Naive thymus-derived CD8-positive, alpha-beta T cell (primary cell): ENCODE measurements around the gene NFIB. TPM values are rescaled to one million over a fixed set of nuclear protein-coding genes. Genes with fewer than 3 reads are reported as not detected.
A peak's percentile ranks its signal among the peaks of the same experiment; 100 is the strongest.

ENCODE experiments used
- ATAC-seq, 2 donors: fragments of 150-1000 bp; cut with Tn5 transposase in 1 of 2; sonication (Bioruptor Pico), chemical (Tn5 transposase) in 1 of 2; 1 replicate in 1 of 2; 2 replicates in 1 of 2; pipeline ENCODE4 v1.10.0; 2021; ENCODE audit warnings: mild to moderate bottlenecking in 2 of 2, moderate library complexity in 2 of 2
- POLR2A ChIA-PET: fragments of 350-600 bp; sonication (Branson Sonifier 250); formaldehyde crosslinking; loops from one replicate; lab custom pipeline; 2021; ENCODE audit warnings: antibody characterized with exemption; lab: Charles Lee
- DNase-seq, 10 donors: peaks; one replicate each; pipeline versions ENCODE4 v3.0.0 to v3.0.0-alpha.2; 2020 to 2022
- H3K27ac Mint-ChIP-seq, 10 donors: one replicate each; pipeline ENCODE4 v1.8.0; 2020 to 2022; ENCODE audit warnings: mild to moderate bottlenecking in 10 of 10, mixed read lengths in 10 of 10, moderate library complexity in 4 of 10, inconsistent platforms in 1 of 10
- H3K27me3 Mint-ChIP-seq, 5 donors: one replicate each; pipeline ENCODE4 v1.8.0; 2021 to 2022; ENCODE audit warnings: mixed read lengths in 5 of 5
- H3K36me3 Mint-ChIP-seq, 3 donors: one replicate each; pipeline ENCODE4 v1.8.0; 2020 to 2022; ENCODE audit warnings: mixed read lengths in 3 of 3, mild to moderate bottlenecking in 2 of 3, inconsistent platforms in 1 of 3
- H3K4me1 Mint-ChIP-seq, 4 donors: one replicate each; pipeline ENCODE4 v1.8.0; 2021 to 2022; ENCODE audit warnings: mixed read lengths in 4 of 4
- H3K4me3 Mint-ChIP-seq, 10 donors: one replicate each; pipeline ENCODE4 v1.8.0; 2020 to 2022; ENCODE audit warnings: mild to moderate bottlenecking in 10 of 10, mixed read lengths in 10 of 10, moderate library complexity in 6 of 10, inconsistent platforms in 1 of 10
- H3K9me3 Mint-ChIP-seq, 9 donors: one replicate each; pipeline ENCODE4 v1.8.0; 2020 to 2022; ENCODE audit warnings: mixed read lengths in 9 of 9, mild to moderate bottlenecking in 3 of 9, inconsistent platforms in 1 of 9, moderate library complexity in 1 of 9
- polyA plus RNA-seq, 3 donors: library from polyadenylated mRNA; unstranded; fragments of 300-500 nt; fragmentation: Illumina TruSeq; gene quantifications; one replicate each; pipeline ENCODE4 v1.2.3, GENCODE V29; 2021
- total RNA-seq, 8 experiments: library from RNA in 2 of 8; stranded (reverse) in 2 of 8; gene quantifications; one replicate each; pipeline ENCODE4 v1.2.3 and lab custom pipeline; 2021 to 2026

The NFIB gene
- total and polyA plus RNA-seq, 5 experiments from 2014 or later, result 0.22 TPM; not detected in 4

- POLR2A ChIA-PET, result no interaction called here
Measured at GRCh38 chr9:14251154-14252071, 62.5 kb downstream of the NFIB start.

GRCh38 chr9:14250794-14251153 lies 63.2 kb downstream of the NFIB start:
- no peaks in the 10 kb centered on the region for H3K4me1 Mint-ChIP-seq
- no peak for DNase-seq
- no peaks in the 10 kb centered on the region for H3K36me3 Mint-ChIP-seq
- H3K27me3 Mint-ChIP-seq, result peaks cover 0 to 32% (median 9%) of the 10 kb centered on the region in 5 donors
- ATAC-seq, result no peak
- POLR2A ChIA-PET, result no interaction called here
- H3K4me3 Mint-ChIP-seq, result no peak overlapping the region
- no peak overlapping the region for H3K27ac Mint-ChIP-seq
- H3K9me3 Mint-ChIP-seq, result peaks cover 0 to 5% (median 0%) of the 10 kb centered on the region in 9 donors

More at GRCh38 chr9:14251154-14252071, 62.5 kb downstream of the NFIB start:
- no peaks in the 10 kb centered on the region for H3K4me1 Mint-ChIP-seq
- H3K36me3 Mint-ChIP-seq, result no peaks in the 10 kb centered on the region
- H3K27me3 Mint-ChIP-seq, result peaks cover 0 to 26% (median 9%) of the 10 kb centered on the region in 5 donors
- ATAC-seq (no peak), DNase-seq (no peak)
- peaks cover 0 to 5% (median 0%) of the 10 kb centered on the region in 9 donors for H3K9me3 Mint-ChIP-seq
- H3K27ac Mint-ChIP-seq, result no peak overlapping the region
- no peak overlapping the region for H3K4me3 Mint-ChIP-seq

DNA sequence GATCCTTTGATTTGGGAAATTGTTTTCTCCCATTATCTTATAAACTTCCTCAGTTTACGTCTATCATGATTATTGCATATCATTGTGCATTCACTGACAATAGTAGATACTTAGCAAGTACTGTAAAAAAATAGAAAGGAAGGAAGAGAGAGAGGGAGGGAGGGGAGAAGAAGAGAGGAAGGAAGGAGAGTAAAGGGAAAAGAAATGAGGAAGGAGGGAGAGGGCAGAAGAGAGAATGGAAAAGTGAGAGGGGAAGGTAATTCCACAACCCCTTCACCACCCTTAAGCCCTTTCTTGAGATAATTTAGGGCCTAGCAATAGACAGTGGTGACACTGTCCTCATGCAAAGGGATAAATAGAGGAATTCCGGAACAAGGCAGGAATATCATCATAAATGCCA lies 64.4 kb downstream of the NFIB start:
- Mint-ChIP-seq H3K4me1 (no peaks in the 10 kb centered on the region), H3K27ac (peak overlapping the region in 1 of 10 donors; percentile 36), H3K4me3 (no peak overlapping the region), H3K27me3 (peaks cover 0 to 28% (median 8%) of the 10 kb centered on the region in 5 donors), H3K36me3 (no peaks in the 10 kb centered on the region), H3K9me3 (peaks cover 0 to 5% (median 0%) of the 10 kb centered on the region in 9 donors)
- POLR2A ChIA-PET, result no interaction called here
- DNase-seq (no peak), ATAC-seq (no peak)

DNA sequence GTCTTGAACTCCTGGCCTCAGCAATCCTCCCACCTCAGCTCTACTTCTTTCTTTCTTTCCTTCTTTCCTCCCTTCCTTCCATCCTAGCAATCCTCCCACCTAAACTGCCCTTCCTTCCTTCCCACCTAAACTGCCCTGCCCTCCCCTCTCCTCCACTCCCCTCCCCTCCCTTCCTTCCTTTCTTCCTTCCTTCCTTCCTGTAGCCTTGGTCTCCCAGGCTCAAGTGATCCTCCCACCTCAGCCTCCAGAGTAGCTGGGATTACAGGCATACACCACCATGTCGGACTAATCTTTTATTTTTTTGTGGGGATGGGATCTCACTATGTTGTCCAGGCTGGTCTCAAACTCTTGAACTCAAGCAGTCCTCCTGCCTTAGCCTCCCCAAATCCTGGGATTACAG lies 65.8 kb downstream of the NFIB start:
- peaks cover 0 to 20% (median 4%) of the 10 kb centered on the region in 5 donors for H3K27me3 Mint-ChIP-seq
- peaks cover 0 to 5% (median 0%) of the 10 kb centered on the region in 9 donors for H3K9me3 Mint-ChIP-seq
- H3K4me3 Mint-ChIP-seq, result no peak overlapping the region
- DNase-seq (no peak), ATAC-seq (no peak)
- no peaks in the 10 kb centered on the region for H3K36me3 Mint-ChIP-seq
- POLR2A ChIA-PET, result no interaction called here
- H3K27ac Mint-ChIP-seq, result no peak overlapping the region
- no peaks in the 10 kb centered on the region for H3K4me1 Mint-ChIP-seq

GRCh38 chr9:14247577-14247976 lies 66.4 kb downstream of the NFIB start:
- Mint-ChIP-seq H3K27me3 (peaks cover 2 to 20% (median 4%) of the 10 kb centered on the region in 5 donors), H3K27ac (no peak overlapping the region), H3K9me3 (peaks cover 0 to 5% (median 0%) of the 10 kb centered on the region in 9 donors), H3K4me3 (no peak overlapping the region), H3K36me3 (no peaks in the 10 kb centered on the region), H3K4me1 (no peaks in the 10 kb centered on the region)
- POLR2A ChIA-PET, result no interaction called here
- ATAC-seq, result no peak
- no peak for DNase-seq

GRCh38 chr9:14246951-14247350 lies 67.0 kb downstream of the NFIB start:
- H3K4me1 Mint-ChIP-seq, result no peaks in the 10 kb centered on the region
- no peaks in the 10 kb centered on the region for H3K36me3 Mint-ChIP-seq
- H3K4me3 Mint-ChIP-seq, result no peak overlapping the region
- no peak overlapping the region for H3K27ac Mint-ChIP-seq
- H3K27me3 Mint-ChIP-seq, result peaks cover 2 to 20% (median 4%) of the 10 kb centered on the region in 5 donors
- H3K9me3 Mint-ChIP-seq, result peaks cover 0 to 5% (median 0%) of the 10 kb centered on the region in 9 donors
- ATAC-seq, result no peak
- no peak for DNase-seq
- POLR2A ChIA-PET, result no interaction called here

- DNase-seq (no peak), ATAC-seq (no peak)
- peaks cover 0 to 5% (median 0%) of the 10 kb centered on the region in 9 donors for H3K9me3 Mint-ChIP-seq
- H3K27me3 Mint-ChIP-seq, result peaks cover 2 to 20% (median 4%) of the 10 kb centered on the region in 5 donors
- POLR2A ChIA-PET, result no interaction called here
- no peaks in the 10 kb centered on the region for H3K4me1 Mint-ChIP-seq
- H3K27ac Mint-ChIP-seq, result no peak overlapping the region
- no peak overlapping the region for H3K4me3 Mint-ChIP-seq
- H3K36me3 Mint-ChIP-seq, result no peaks in the 10 kb centered on the region
Measured at GRCh38 chr9:14245901-14246525, 67.9 kb downstream of the NFIB start.

DNA sequence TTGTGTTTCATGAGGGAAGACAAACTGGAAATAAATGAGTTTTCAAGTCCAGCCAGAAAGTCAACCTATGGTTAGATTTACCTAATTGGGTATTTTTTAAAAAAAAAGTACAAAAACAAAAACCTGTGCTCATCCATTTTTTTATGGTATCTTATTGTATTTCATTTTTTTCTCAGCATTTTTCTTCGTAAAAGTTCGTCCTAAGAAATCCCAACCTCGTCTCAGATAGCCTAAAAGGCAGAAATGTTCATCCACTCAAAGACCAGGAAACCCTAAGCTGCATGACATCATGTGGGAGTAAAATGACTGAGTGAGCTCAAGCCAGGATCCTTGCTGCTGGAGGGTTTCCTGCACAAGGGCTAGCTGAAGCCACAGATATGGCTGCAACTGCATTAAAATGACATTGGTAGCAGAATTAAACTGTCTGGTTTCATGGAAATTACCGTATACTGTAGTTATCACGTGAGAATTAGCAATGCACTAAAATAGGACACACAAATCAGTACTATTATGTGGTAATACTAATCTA lies 70.4 kb downstream of the NFIB start:
- ATAC-seq, result no peak
- no peaks in the 10 kb centered on the region for H3K36me3 Mint-ChIP-seq
- peaks cover 0 to 2% (median 0%) of the 10 kb centered on the region in 9 donors for H3K9me3 Mint-ChIP-seq
- H3K27me3 Mint-ChIP-seq, result peaks cover 0 to 16% (median 2%) of the 10 kb centered on the region in 5 donors
- no peak overlapping the region for H3K4me3 Mint-ChIP-seq
- no peak overlapping the region for H3K27ac Mint-ChIP-seq
- POLR2A ChIA-PET, result no interaction called here
- no peak for DNase-seq
- no peaks in the 10 kb centered on the region for H3K4me1 Mint-ChIP-seq

- no peak for ATAC-seq
- Mint-ChIP-seq H3K9me3 (peaks cover 0 to 2% (median 0%) of the 10 kb centered on the region in 9 donors), H3K4me1 (no peaks in the 10 kb centered on the region)
Measured at GRCh38 chr9:14242150-14242805, 71.7 kb downstream of the NFIB start.

GRCh38 chr9:14240537-14240936 lies 73.4 kb downstream of the NFIB start:
- H3K4me3 Mint-ChIP-seq, result no peak overlapping the region
- peaks cover 0 to 8% (median 2%) of the 10 kb centered on the region in 5 donors for H3K27me3 Mint-ChIP-seq
- DNase-seq (no peak), ATAC-seq (no peak)
- H3K36me3 Mint-ChIP-seq, result no peaks in the 10 kb centered on the region
- no peak overlapping the region for H3K27ac Mint-ChIP-seq
- POLR2A ChIA-PET, result no interaction called here
- no peaks in the 10 kb centered on the region for H3K4me1 Mint-ChIP-seq
- H3K9me3 Mint-ChIP-seq, result peaks cover 0 to 3% (median 0%) of the 10 kb centered on the region in 9 donors

More at GRCh38 chr9:14242150-14242805, 71.7 kb downstream of the NFIB start:
- Mint-ChIP-seq H3K27me3 (peaks cover under 1 to 9% (median 2%) of the 10 kb centered on the region in 5 donors), H3K4me3 (no peak overlapping the region), H3K36me3 (no peaks in the 10 kb centered on the region), H3K27ac (no peak overlapping the region)
- POLR2A ChIA-PET, result no interaction called here
- DNase-seq, result no peak

DNA sequence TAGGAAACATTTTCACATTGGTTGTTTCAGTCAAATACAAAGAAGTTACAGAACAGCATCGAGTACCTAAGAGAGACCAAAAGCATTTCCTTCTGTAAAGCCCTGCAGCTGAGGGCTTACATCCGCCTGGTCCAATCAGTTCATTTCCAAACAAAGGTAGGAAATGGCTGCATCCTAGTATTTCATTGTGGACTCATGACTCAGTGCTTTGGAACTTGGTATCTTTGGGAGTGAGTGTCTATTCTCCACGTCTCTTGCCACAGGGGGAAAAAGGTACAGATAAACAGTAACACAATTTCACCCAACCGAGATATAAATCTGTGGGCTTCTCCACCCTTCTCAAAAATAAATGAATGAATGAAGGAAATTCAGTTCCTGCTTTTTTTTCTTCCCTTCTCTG lies 75.4 kb downstream of the NFIB start:
- Mint-ChIP-seq H3K27ac (no peak overlapping the region), H3K4me1 (no peaks in the 10 kb centered on the region), H3K9me3 (peaks cover 0 to 3% (median 0%) of the 10 kb centered on the region in 9 donors), H3K36me3 (no peaks in the 10 kb centered on the region), H3K27me3 (peaks cover 0 to 8% (median 2%) of the 10 kb centered on the region in 5 donors), H3K4me3 (no peak overlapping the region)
- no peak for DNase-seq
- POLR2A ChIA-PET, result no interaction called here
- ATAC-seq, result no peak

GRCh38 chr9:14238079-14238478 lies 75.9 kb downstream of the NFIB start:
- H3K36me3 Mint-ChIP-seq, result no peaks in the 10 kb centered on the region
- ATAC-seq (no peak), DNase-seq (no peak)
- peaks cover 0 to 3% (median 0%) of the 10 kb centered on the region in 9 donors for H3K9me3 Mint-ChIP-seq
- H3K27me3 Mint-ChIP-seq, result peaks cover 0 to 8% (median 2%) of the 10 kb centered on the region in 5 donors
- no peak overlapping the region for H3K4me3 Mint-ChIP-seq
- POLR2A ChIA-PET, result no interaction called here
- H3K27ac Mint-ChIP-seq, result no peak overlapping the region
- H3K4me1 Mint-ChIP-seq, result no peaks in the 10 kb centered on the region
